Daoy (cell line): Measurements from ENCODE around the gene XRCC4. TPM values are rescaled to one million over a fixed set of nuclear protein-coding genes. Genes with fewer than 3 reads are reported as not detected.

ENCODE experiments used
- DNase-seq: peaks from one replicate; pipeline ENCODE4 v3.0.0-alpha.2; 2015; ENCODE audit warnings: low read depth
- total RNA-seq: library from RNA; depleted of rRNA; stranded (reverse); fragments of >200 nt; shearing (Covaris generic); gene quantifications from 2 replicates; pipeline ENCODE4 v1.2.3, GENCODE V29; 2014

Gene XRCC4
- total RNA-seq, 1 experiment from 2014 or later = 27.1 TPM

DNA sequence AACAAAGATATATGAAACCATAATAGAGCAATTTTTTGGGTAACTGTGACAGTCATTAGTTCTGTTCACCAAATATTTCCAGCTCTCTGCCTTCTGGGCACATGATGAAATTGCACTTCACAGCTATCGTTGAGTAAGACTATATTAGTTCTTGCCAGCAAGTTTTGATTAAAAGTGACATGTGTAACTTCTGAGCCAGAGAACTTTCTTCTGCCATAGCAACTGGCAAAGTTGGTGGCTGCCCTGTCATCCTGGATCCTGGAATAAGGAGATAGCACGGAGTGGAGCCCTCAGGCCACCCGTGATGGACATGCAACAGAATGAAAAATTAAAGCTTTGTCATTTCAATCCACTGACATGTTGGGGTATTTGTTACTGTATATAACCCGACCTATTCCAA, 199.8 kb downstream of the XRCC4 start:
- DNase-seq = no peak

DNA sequence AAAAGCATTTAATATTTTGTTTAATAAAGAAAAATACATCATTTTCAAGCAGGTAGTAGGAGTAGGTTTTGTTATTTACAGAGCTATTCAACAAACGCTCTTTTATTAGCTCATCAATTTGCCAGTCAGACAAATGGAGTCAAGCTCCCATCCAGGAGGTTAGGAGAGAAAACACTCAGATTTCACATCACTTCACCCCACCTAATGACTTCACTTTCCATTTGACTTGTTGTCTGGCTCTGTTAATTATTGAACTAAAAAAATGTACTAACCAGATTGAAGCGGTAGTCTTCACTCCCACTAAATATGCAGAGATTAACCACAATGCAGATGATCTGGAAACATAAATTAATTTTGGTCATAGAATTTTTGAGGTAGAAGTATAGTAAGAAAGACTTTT, 200.6 kb downstream of the XRCC4 start:
- no peak for DNase-seq

- no peak for DNase-seq
Measured at GRCh38 chr5:83281176-83281575, 203.8 kb downstream of the XRCC4 start.

DNA sequence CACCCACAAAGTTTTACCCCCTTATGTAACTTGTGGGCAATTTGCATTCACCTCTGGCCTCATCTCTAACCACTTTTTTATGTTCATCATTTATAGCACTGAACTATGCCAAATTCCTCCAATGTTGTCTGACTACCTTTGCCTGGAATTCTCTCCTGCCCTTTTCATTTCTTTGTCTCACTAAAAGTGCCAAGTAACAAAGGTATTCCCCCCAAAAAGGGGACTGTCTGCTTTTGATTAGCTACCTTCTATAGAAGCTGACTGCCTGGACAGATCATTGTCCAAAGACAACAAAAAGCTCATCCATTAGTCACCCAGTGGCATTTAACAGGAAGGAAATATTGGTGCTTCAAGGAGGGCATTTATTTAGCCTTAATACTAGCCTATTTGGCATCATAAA, 204.3 kb downstream of the XRCC4 start:
- DNase-seq = peak; percentile 61

DNA sequence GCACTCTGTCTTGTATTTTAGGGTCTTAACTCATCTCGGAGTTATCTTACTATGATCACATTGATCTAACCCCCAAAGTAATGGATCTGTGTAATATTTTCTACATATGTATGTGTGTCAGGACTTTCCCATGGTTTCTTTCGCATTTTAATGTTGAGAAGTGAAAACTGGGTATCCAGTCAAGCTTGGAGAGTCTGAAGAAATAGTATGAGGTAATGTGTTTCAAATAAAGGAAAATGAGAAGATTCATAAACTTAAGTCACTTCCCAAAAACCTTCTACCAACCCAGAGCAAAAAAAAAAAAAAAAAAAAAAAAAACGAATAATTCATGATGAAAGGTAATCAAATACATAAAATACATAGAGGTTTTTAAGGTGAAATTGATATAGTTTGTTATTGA, 206.4 kb downstream of the XRCC4 start:
- DNase-seq = no peak

GRCh38 chr5:83285661-83286398, 208.5 kb downstream of the XRCC4 start:
- no peak for DNase-seq

- no peak for DNase-seq
Measured at GRCh38 chr5:83294246-83294645, 216.9 kb downstream of the XRCC4 start.

- DNase-seq = no peak
Measured at GRCh38 chr5:83299353-83299752, 222.0 kb downstream of the XRCC4 start.

DNA sequence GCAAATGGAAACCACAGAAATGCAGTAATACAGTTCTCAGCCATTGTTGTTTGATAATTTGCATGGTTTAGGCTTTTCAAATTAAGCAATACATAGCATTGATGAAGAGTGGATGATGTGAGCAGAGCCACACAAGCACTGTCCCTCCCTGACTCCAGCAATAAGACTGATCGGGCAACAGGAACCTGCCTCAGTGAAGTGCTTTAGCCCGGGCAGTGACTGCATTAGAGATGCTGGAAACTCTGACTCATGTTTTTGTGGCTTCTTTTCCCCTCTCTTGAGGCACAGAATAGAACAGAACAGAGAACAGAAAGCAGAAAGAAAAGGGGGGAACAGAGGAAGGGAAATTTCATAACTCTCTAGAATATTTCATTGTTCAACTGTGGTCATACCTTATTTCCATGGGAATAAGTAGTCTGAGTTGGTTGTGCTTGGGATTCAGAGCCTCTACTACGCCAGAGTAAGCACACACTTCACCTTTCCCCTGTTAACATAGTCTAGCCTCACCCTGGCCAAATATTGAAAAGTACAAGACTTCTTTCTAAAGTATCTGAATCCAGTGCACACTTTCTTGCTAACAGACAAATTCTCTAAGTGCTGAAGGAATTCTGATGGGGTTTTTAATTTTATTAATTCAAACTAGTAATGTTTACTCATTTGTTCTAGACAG, 229.4 kb downstream of the XRCC4 start:
- DNase-seq = peak; percentile 74

DNA sequence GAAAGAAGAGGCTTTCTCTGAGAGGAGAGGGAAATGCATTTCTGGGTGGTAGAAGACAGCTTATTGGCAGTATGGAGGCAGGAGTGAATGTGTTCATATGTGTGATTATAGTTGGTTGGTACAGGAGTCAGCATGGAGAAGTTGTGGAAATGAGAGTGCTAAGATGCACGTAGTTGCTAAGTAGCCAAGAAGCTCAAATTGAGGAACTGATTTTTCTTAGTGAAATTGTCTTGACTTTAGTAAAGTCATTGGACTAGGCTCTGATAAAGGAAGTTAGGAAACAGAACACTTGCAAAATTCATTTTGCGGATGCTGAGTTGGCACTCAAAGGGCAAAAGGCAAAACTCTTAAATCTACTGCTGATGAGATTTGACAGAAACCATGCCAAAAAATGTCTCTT, 235.3 kb downstream of the XRCC4 start:
- DNase-seq = no peak

GRCh38 chr5:83313436-83313835, 236.1 kb downstream of the XRCC4 start:
- no peak for DNase-seq

DNA sequence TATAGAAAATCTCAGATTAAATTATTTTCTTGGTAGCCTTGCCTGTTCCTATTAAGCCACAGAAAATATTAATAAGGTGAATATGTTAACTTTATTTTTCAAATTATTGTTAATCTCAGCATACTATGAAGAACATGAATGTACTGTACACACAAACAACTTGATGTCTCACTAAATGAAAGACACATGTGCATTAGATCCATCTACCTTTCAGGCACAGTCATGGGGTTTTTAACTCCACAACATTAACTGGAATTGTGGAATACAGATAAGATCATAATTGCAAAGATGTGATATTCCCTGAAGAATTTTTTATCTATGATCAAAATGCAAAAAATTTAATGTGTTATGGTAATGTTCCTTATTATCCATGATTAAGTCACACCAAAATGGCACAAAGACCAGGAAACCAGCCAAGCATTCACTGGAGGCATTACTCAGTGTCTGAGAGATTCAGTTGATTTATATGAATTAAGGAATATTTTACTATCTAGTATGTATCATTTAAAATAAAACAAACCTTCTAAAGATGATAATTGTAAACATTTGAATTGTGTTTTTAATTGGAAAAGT, 244.2 kb downstream of the XRCC4 start:
- no peak for DNase-seq

- DNase-seq = peak; percentile 21
Measured at GRCh38 chr5:83322273-83322924, 245.1 kb downstream of the XRCC4 start.

- DNase-seq = no peak
Measured at GRCh38 chr5:83323557-83324180, 246.3 kb downstream of the XRCC4 start.

DNA sequence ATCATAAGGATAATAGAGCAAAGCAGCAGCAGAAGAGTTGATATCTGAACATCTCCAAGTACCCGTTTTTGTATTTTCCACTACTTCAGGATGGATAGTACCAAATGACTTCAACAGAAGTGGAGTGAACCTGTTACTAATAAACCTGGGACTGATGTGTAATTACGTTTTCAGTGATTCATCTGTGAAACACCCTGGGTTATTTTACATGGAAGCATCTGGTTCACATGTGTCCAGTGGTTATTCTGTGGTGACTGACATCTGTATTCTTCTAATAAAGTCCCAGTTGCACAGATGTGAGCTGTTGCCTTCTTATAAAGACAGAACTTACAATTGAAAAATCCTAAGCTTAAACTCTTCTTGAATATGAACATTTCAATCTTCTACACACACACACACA, 254.5 kb downstream of the XRCC4 start:
- peak; percentile 13 for DNase-seq

GRCh38 chr5:83337453-83338035, 260.2 kb downstream of the XRCC4 start:
- DNase-seq = no peak

DNA sequence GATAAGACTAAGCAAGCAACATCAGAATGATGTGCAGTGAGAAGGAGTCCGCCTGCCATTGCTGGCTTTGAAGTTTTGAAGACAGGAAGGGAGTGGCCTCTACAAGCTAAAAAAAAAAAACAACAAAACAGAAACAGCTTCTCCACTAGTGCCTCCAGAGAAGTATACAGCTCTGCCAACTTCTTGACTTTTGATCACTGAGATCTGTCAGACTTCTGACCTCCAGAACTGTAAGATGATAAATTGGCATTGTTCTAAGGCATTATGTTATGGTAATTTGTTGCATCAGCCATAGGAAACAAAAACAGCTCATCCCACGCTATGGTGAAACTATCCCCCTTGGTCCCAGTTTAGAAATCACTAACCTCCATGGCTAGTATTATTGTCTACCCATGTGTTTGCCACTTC, 263.2 kb downstream of the XRCC4 start:
- DNase-seq = no peak

- DNase-seq = no peak
Measured at GRCh38 chr5:83341815-83342334, 264.5 kb downstream of the XRCC4 start.

GRCh38 chr5:83342465-83342864, 265.1 kb downstream of the XRCC4 start:
- DNase-seq = no peak

DNA sequence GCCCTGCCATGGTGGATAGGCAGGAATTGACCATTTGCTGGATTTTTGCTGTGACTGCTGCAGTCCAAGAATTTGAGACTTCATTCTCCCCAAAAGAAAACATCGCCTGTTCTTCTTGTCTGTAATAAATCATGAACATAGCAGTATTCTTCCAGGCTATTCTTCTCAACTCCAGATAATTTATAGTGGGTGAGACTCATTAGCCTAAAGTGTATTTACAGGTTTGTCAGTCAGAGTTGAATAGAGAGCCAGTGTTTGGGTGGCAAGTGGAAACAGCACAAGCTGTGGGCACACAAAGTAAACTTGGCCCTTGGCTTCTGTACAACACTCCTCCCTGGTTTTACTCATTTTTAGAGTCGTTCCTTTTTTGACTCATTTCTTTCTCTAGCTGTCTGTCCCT, 266.0 kb downstream of the XRCC4 start:
- no peak for DNase-seq

DNA sequence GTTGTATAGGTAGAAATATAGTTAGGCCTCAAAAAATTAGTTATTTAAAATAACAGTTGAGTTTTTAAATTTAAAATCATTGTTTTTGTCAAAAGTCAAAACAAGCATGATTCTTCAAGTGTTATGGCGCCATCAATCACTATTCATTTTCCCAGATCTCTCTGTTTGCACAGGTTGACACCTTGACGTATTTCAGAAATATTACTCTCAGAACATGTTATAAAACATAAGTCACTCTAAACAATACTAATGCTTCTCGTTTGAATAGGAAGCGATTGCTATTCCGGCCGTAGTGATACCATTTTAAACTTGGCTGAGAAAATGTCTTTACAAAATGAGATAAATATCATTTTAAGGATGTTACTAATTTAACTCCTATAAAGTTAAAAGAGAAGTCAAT, 268.1 kb downstream of the XRCC4 start:
- no peak for DNase-seq
